Prostate gland (tissue), 2 donors: Measurements from ENCODE around the gene ZNF91.

Experiments used
- POLR2A ChIP-seq: fragments of 450-650 bp; IDR thresholded peaks from one replicate; pipeline ENCODE4 v1.6.1; 2016; ENCODE audit warnings: antibody characterized with exemption, mild to moderate bottlenecking
- POLR2AphosphoS5 ChIP-seq: sonication (generic); formaldehyde crosslinking; IDR thresholded peaks from one replicate; pipeline ENCODE4 v1.6.1; 2017; ENCODE audit warnings: antibody characterized with exemption
- TF ChIP-seq, protein P1 (sequence below), 4 experiments: fragments of 200-600 bp in 2 of 4; fragments of 450-650 bp in 2 of 4; sonication (generic) in 2 of 4; IDR thresholded peaks; 1 replicate in 3 of 4; 2 replicates in 1 of 4; pipeline ENCODE4 v1.5.1; 2016 to 2019; ENCODE audit warnings: antibody characterized with exemption in 4 of 4, mild to moderate bottlenecking in 2 of 4, moderate library complexity in 2 of 4

DNA sequence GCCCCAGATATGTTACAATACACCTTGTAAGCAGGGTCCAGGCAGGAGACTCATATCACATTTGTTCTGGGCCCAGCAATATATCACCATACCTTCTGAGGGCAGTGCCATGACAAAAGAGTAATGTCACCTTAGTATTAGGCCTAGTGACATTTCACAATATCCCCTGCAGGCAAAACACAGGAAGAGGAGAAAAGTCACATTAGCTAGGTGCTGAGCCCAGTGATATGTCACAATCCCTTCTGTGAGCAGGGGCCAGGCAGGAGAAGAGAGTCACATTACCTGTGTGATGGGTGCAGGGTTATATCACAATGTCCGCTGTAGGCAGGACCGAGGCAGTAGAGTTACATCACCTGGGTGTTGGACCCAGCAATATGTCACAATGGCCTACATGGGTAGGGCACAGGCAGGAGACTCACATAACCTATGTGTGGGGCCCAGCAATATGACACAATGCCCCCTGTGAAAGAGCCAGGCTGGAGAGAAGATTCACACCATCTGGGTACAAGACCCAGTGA is 12.4 kb upstream of the ZNF91 start:
- TF ChIP-seq POLR2AphosphoS5 (no peak), POLR2A (no peak)
- TF ChIP-seq, protein P1, sequence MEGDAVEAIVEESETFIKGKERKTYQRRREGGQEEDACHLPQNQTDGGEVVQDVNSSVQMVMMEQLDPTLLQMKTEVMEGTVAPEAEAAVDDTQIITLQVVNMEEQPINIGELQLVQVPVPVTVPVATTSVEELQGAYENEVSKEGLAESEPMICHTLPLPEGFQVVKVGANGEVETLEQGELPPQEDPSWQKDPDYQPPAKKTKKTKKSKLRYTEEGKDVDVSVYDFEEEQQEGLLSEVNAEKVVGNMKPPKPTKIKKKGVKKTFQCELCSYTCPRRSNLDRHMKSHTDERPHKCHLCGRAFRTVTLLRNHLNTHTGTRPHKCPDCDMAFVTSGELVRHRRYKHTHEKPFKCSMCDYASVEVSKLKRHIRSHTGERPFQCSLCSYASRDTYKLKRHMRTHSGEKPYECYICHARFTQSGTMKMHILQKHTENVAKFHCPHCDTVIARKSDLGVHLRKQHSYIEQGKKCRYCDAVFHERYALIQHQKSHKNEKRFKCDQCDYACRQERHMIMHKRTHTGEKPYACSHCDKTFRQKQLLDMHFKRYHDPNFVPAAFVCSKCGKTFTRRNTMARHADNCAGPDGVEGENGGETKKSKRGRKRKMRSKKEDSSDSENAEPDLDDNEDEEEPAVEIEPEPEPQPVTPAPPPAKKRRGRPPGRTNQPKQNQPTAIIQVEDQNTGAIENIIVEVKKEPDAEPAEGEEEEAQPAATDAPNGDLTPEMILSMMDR (IDR thresholded peaks at IDR 0.05): no peak
